ENCODE results near the gene GAS7. TPM values are rescaled to one million over a fixed set of nuclear protein-coding genes. Genes with fewer than 3 reads are reported as not detected.

The GAS7 gene
- total RNA-seq, 1 donor from 2014 or later = 2.0 TPM

DNA sequence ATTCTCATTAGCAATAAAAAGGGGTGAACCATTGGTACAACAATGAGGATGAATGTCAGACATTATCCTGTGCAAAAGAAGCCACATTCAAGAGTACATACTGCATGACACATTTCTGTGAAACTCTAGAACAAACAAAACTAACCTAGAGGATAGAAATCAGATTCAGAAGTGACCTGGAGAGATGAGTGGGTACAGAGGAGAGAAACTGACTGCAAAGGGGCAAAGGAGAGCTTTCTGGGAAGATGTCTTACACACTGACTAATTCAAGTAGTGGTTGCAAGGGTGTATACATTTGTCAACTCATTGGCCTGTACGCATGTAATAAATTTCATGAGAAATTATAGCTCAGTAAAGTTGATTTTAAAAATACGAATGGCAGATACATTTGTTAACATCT lies 115.6 kb downstream of the GAS7 start:
- Mint-ChIP-seq H3K4me3 (ENCODE audit: unreplicated experiment) (no peak overlapping the region), H3K27ac (ENCODE audit: unreplicated experiment) (no peak overlapping the region), H3K4me1 (ENCODE audit: low read depth, unreplicated experiment) (no peaks in the 10 kb centered on the region), H3K9me3 (ENCODE audit: unreplicated experiment) (no peaks in the 10 kb centered on the region), H3K36me3 (ENCODE audit: unreplicated experiment) (peaks cover 6% of the 10 kb centered on the region), H3K27me3 (ENCODE audit: unreplicated experiment) (no peaks in the 10 kb centered on the region)
- TF ChIP-seq, protein P1, sequence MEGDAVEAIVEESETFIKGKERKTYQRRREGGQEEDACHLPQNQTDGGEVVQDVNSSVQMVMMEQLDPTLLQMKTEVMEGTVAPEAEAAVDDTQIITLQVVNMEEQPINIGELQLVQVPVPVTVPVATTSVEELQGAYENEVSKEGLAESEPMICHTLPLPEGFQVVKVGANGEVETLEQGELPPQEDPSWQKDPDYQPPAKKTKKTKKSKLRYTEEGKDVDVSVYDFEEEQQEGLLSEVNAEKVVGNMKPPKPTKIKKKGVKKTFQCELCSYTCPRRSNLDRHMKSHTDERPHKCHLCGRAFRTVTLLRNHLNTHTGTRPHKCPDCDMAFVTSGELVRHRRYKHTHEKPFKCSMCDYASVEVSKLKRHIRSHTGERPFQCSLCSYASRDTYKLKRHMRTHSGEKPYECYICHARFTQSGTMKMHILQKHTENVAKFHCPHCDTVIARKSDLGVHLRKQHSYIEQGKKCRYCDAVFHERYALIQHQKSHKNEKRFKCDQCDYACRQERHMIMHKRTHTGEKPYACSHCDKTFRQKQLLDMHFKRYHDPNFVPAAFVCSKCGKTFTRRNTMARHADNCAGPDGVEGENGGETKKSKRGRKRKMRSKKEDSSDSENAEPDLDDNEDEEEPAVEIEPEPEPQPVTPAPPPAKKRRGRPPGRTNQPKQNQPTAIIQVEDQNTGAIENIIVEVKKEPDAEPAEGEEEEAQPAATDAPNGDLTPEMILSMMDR (IDR thresholded peaks at IDR 0.05; ENCODE audit: partially characterized antibody, unreplicated experiment) = no peak
- DNase-seq = no peak

DNA sequence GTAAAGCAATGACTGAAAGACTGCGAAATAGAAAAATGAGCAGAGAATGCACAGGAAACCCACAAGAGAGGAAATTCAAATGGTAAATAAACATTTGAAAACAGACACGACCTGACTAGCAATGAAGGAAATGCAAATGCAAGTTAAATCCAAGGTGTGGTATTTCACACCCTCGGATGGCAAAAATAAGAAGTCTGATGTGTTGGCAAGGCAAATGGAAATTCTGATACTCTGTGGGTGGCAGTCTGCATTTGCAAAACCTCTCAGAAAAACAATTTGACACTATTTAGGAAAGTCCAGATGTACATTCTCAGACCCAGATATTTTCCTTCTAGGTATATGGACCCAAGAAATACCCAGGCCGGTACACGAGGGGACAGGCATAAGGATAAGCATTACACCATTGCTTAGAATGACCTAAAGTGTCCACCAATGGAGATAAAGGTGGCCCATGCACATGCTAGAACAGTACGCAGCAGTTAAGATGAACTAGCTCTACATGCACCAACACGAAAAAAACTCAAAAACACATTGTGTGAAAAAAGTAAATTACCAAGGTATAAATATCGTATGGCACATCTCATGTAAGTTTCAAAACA lies 116.7 kb downstream of the GAS7 start:
- Mint-ChIP-seq H3K9me3 (ENCODE audit: unreplicated experiment) (no peaks in the 10 kb centered on the region), H3K4me3 (ENCODE audit: unreplicated experiment) (no peak overlapping the region), H3K36me3 (ENCODE audit: unreplicated experiment) (peaks cover 12% of the 10 kb centered on the region), H3K4me1 (ENCODE audit: low read depth, unreplicated experiment) (no peaks in the 10 kb centered on the region), H3K27me3 (ENCODE audit: unreplicated experiment) (no peaks in the 10 kb centered on the region), H3K27ac (ENCODE audit: unreplicated experiment) (no peak overlapping the region)
- TF ChIP-seq, protein P1 (IDR thresholded peaks at IDR 0.05; ENCODE audit: partially characterized antibody, unreplicated experiment) = no peak
- DNase-seq = no peak

DNA sequence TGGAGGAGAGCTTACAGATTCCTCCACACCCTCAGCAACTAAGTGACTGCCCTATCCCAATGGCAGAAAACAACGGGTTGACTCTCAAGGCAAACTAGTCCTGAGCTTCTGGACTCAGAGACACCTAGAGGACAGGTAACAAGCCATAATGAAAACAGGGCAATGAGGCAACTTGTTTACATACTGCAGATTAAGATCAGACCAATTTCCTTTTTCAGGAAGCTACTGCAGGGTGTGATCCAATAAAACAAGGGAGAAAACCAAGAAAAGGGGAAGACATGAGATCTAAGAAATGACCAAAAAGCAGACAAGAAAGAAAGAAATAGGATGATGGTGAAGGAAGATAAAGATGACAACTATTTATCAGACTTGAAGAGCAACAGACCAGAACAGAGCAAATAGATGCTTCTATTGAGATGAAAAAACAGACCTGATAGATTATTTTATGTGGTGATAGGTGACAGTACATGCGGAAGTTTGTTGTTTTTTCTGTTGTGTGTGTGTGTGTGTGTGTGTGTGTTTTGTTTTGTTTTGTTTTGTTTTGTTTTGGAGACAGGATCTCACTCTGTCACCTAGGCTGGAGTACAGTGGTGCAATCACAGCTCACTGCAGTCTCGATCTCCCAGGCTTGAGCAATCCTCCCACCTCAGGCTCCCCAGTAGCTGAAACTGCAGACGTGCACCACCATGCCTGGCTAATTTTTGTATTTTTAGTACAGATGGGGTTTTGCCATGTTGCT lies 120.7 kb downstream of the GAS7 start:
- Mint-ChIP-seq H3K36me3 (ENCODE audit: unreplicated experiment) (peaks cover 10% of the 10 kb centered on the region), H3K4me3 (ENCODE audit: unreplicated experiment) (no peak overlapping the region), H3K27ac (ENCODE audit: unreplicated experiment) (no peak overlapping the region), H3K27me3 (ENCODE audit: unreplicated experiment) (no peaks in the 10 kb centered on the region), H3K9me3 (ENCODE audit: unreplicated experiment) (peaks cover 2% of the 10 kb centered on the region), H3K4me1 (ENCODE audit: low read depth, unreplicated experiment) (no peaks in the 10 kb centered on the region)
- no peak for DNase-seq
- TF ChIP-seq, protein P1 (IDR thresholded peaks at IDR 0.05; ENCODE audit: partially characterized antibody, unreplicated experiment) = no peak

DNA sequence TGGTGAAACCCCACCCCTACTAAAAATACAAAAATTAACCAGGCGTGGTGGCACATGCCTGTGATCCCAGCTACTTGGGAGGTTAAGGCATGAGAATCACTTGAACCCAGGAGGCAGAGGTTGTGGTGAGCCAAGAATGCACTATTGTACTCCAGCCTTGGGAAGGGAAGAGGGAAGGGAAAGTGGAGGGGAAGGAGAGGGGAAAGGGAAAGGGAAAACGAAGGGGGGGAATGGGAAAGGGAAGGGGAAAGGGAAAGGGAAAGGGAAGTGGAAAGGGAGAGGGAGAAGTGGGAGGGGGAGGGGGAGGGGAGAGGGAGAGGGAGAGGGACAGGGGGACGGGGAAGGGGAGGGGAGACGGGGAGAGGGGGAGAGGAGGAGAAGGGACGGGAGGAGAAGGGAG lies 122.5 kb downstream of the GAS7 start:
- no peaks in the 10 kb centered on the region for H3K4me1 Mint-ChIP-seq (ENCODE audit: low read depth, unreplicated experiment)
- H3K36me3 Mint-ChIP-seq (ENCODE audit: unreplicated experiment) = peaks cover 8% of the 10 kb centered on the region
- H3K4me3 Mint-ChIP-seq (ENCODE audit: unreplicated experiment) = no peak overlapping the region

More for the DNA sequence above, 122.5 kb downstream of the GAS7 start:
- H3K9me3 Mint-ChIP-seq (ENCODE audit: unreplicated experiment) = peaks cover 2% of the 10 kb centered on the region
- no peaks in the 10 kb centered on the region for H3K27me3 Mint-ChIP-seq (ENCODE audit: unreplicated experiment)
- TF ChIP-seq, protein P1 (IDR thresholded peaks at IDR 0.05; ENCODE audit: partially characterized antibody, unreplicated experiment) = no peak
- DNase-seq = no peak
- no peak overlapping the region for H3K27ac Mint-ChIP-seq (ENCODE audit: unreplicated experiment)

Data from glutamatergic neuron (in vitro differentiated cells).